Stimulated activated CD4-positive, alpha-beta T cell treated with anti-CD3 and anti-CD28 coated beads, Interleukin-4, amount 100 ng/mL, for 48 hours (primary cell): ENCODE results near the gene CASKIN2.

Experiments
- DNase-seq, 2 donors: peaks; one replicate each; pipeline ENCODE4 v3.0.0-alpha.2; 2020; ENCODE audit warnings: low read depth in 2 of 2

The CASKIN2 gene

GRCh38 chr17:75506888-75507287, 8.4 kb downstream of the CASKIN2 start:
- DNase-seq = no peak

GRCh38 chr17:75506134-75506533, 9.2 kb downstream of the CASKIN2 start:
- DNase-seq = no peak

- no peak for DNase-seq
Observed at GRCh38 chr17:75505640-75506039, 9.7 kb downstream of the CASKIN2 start.

DNA sequence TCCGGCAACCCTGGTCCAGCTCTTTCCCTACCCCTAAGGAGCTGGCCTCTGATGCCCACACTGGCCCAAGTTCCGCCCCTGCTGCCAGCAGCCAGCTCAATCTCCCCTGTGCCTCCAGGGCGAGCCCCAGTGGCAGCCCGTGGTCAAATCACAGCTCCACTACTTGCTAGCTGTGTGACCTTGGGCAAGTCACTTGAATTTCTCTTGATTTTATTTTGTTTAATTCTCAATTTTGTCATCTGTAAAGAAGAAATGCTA, 10.3 kb downstream of the CASKIN2 start:
- DNase-seq = no peak

DNA sequence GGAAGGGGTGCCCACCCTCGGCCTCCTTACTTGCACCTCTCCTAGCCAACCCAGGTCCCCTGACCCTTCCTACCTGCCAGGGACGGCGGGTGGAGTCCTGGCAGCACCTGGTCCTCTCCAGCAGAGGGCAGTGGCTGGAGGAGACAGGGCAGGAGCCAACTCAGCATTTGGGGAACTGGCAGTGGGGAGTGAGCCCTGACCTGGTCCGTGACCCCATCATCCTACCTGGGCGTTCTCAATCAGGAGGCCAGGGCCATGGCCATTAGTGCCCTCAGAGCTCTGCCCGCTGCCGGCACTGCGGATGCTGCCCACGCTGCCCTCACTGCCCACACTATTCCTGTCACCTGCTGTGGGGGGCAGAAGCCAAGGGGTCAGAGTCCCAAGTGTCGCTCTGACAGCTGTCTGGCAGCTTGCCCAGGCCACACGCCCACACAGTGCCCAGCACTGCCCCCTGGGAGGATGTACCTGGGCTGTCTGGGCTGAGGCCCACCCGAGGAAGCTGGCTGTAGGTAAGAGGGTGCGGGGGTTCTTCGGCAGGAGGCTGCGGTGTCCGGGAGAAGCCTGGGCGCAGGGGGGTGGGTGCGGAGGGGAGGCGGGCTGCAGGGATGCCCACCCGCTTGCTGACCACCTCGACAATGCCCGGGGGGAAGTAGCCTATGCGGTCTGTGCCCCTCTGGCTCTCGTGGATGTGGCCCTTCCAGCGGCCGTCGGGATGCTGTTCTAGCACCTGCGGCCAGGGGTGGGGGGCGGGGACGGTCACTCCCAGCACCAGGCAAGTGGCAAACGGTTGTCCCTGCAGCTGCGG, 10.8 kb downstream of the CASKIN2 start:
- peak in 1 of 2 donors; percentile 26 for DNase-seq

GRCh38 chr17:75503976-75504346, 11.4 kb downstream of the CASKIN2 start:
- DNase-seq = no peak

DNA sequence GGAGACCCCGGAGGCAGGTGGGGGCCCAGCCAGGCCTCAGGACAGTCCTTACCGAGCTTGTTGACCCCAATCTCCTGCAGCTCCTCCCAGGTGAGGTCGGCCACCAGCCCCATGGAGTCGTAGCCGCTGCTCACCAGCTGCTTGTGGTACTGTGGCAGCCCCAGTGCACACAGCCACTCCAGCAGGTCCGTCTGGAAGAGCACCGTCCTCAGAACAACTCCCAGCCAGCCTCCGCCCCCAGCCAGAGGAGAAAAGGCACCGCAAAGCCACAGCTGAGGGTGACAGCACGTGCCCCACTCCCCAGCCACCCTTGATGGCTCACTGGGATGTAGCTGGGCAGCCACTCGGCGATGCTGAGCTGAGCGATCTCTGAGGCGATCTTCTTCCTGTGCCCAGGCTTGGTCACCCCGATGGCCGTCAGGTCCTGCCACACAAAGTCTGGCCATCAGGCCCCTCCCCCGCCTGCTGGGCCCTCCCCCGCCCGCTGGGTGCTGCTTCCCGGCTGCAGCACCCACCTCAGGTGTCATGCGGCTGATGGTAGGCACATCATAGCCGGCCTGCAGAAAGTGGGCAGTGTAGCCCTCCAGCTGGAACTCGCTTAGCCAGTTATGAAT, 11.9 kb downstream of the CASKIN2 start:
- DNase-seq = no peak

DNA sequence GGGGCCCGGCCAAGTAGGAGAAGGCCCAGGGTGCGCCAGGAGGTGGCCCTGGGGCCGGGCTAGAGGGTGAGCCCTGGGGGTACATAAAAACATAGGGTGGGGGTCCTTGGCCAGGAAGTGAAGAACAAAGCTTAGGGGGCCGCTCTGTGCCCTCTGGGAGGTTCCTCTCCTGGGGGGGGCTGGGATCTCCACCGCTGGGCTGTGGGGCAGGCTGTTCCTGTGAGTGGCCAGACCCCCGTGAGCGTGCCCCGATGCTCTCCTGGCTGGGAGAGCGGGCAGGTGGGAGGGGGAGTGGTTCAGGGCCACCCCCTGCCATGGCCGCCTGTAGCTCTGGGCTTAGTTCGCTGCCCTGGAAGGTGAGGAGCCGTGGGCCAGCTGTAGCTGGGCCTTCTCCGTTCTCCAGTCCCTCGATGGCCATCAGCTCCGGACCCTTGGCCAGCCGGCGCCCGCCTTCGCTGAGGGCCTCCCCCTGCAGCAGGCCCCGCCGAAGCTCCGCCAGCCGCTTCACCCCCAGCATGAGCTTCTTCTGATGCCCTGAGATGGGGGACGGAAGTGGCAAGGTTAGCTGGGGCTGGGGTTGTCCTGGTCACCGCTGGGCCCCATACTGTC, 12.5 kb downstream of the CASKIN2 start:
- no peak for DNase-seq

- no peak for DNase-seq
Observed at GRCh38 chr17:75502072-75502720, 13.1 kb downstream of the CASKIN2 start.

DNA sequence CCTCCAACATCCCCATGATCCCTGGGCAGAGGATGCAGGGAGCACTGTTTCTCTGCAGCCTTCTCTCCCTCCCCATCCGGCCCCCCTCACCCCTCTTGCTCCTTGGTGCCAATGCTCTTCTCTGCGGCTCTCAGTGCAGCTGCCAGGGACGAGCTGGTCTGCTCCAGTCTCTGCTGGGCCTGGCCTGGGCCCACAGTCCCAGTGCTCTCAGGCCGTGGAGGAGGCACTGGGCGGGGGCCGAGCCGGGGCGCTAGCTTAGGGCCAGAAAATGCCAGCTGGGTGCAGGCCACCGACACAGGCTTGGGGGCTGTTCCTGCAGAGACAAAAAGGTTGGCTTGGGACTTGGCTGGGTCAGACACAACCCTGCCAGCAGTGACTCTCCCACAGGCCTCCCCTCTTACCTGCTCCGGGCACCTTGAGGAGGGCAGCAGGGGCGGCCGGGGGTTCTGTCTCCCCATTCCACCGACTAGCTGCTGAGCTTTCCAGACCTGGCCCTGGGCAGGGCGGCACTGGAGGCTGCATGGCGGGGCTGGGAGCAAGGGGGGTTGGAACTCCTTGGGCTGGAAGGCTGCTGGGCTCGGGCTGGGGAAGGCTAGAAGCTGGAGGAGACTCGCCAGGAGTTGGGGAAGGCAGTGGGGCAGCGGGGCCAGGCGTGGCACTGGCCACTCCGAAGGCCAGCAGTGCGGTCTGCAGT, 13.8 kb downstream of the CASKIN2 start:
- no peak for DNase-seq

GRCh38 chr17:75500419-75501216, 14.7 kb downstream of the CASKIN2 start:
- no peak for DNase-seq

- DNase-seq = no peak
Observed at GRCh38 chr17:75499313-75500022, 15.9 kb downstream of the CASKIN2 start.

GRCh38 chr17:75498726-75499213, 16.6 kb downstream of the CASKIN2 start:
- no peak for DNase-seq

GRCh38 chr17:75498039-75498725, 17.2 kb downstream of the CASKIN2 start:
- DNase-seq = no peak

DNA sequence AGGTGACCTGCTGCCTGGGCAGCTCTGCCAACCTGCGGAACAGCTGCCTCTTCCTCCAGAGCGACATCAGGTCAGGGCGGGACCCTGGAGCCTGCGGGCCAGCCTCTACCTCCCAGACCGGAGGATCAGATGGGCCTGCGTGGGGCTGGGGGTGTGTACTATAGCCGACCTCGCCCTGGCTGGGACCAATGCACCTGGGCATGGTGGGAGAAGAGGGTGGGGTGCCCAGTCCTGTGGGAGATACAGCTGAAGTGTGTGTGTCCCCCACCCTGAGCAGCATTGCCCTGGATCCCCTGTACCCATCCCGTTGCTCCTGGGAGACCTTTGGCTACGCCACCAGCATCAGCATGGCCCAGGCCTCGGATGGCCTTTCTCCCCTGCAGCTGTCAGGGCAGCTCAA, 19.3 kb downstream of the CASKIN2 start:
- DNase-seq = no peak

DNA sequence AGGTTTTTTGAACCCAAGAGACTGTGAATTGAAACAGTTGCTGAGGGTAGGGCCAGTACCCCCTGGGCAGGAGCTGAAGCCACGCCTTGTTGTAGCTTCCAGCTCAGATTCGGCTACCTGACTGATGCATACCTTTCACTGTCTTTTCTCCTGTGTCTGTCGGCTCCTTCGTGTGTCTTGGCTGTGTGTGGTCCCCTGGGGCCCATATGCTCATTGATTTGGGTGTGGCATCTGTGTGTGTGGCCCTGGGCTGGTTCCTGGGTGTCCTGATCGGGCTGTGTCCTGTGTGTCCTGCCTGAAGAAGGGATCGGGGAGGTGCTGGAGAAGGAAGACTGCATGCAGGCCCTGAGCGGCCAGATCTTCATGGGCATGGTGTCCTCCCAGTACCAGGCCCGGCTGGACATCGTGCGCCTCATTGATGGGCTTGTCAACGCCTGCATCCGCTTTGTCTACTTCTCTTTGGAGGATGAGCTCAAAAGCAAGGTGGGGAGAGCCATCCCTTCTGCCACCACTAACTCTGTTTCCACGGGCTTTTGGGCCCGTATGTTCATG, 20.9 kb downstream of the CASKIN2 start:
- DNase-seq = no peak

- DNase-seq = no peak
Observed at GRCh38 chr17:75493476-75494129, 21.7 kb downstream of the CASKIN2 start.

GRCh38 chr17:75492555-75493168, 22.7 kb downstream of the CASKIN2 start:
- DNase-seq = no peak

GRCh38 chr17:75491680-75492079, 23.7 kb downstream of the CASKIN2 start:
- DNase-seq = no peak
